Non-pigmented ciliary epithelial cell (primary cell): Measurements from ENCODE around the gene CROCC.

Experiments
- DNase-seq: peaks from one replicate; pipeline ENCODE4 v3.0.0-alpha.2; 2010; ENCODE audit warnings: low read depth

The CROCC gene

GRCh38 chr1:16969057-16969611 is 47.4 kb downstream of the CROCC start:
- DNase-seq = no peak

GRCh38 chr1:16969651-16970050 is 47.9 kb downstream of the CROCC start:
- DNase-seq = no peak

GRCh38 chr1:16970132-16970910 is 48.6 kb downstream of the CROCC start:
- no peak for DNase-seq

GRCh38 chr1:16971341-16972188 is 49.8 kb downstream of the CROCC start:
- no peak for DNase-seq

- no peak for DNase-seq
Observed at GRCh38 chr1:16972189-16972895, 50.6 kb downstream of the CROCC start.

- no peak for DNase-seq
Observed at GRCh38 chr1:16973215-16973614, 51.5 kb downstream of the CROCC start.

GRCh38 chr1:16975211-16975610 is 53.5 kb downstream of the CROCC start:
- no peak for DNase-seq

- DNase-seq = no peak
Observed at GRCh38 chr1:16975838-16976237, 54.1 kb downstream of the CROCC start.

GRCh38 chr1:16976966-16977365 is 55.2 kb downstream of the CROCC start:
- DNase-seq = no peak

- no peak for DNase-seq
Observed at GRCh38 chr1:16977377-16977776, 55.6 kb downstream of the CROCC start.

- DNase-seq = no peak
Observed at GRCh38 chr1:16978139-16978538, 56.4 kb downstream of the CROCC start.

GRCh38 chr1:16978567-16979474 is 57.1 kb downstream of the CROCC start:
- DNase-seq = peak; percentile 48

GRCh38 chr1:16979475-16980327 is 58.0 kb downstream of the CROCC start:
- DNase-seq = no peak

GRCh38 chr1:16980473-16981268 is 58.9 kb downstream of the CROCC start, which contains the start of gene MFAP2:
MFAP2 (minus strand) TSS chr1:16980620; CDS start chr1:16978273, 2,347 bp downstream.
- no peak for DNase-seq

GRCh38 chr1:16981269-16981849 is 59.6 kb downstream of the CROCC start:
- peak; percentile 76 for DNase-seq

GRCh38 chr1:16982902-16983301 is 61.2 kb downstream of the CROCC start:
- DNase-seq = no peak

GRCh38 chr1:16983649-16984048 is 61.9 kb downstream of the CROCC start:
- DNase-seq = no peak

- peak; percentile 35 for DNase-seq
Observed at GRCh38 chr1:16984717-16985116, 63.0 kb downstream of the CROCC start.

GRCh38 chr1:16986113-16986512 is 64.4 kb downstream of the CROCC start:
- no peak for DNase-seq
